GM18951 (cell line): Measurements from ENCODE around the gene METTL25B.

Experiments
- POLR2A ChIP-seq: IDR thresholded peaks from 4 replicates; pipeline ENCODE4 v1.6.1; 2011; ENCODE audit warnings: mild to moderate bottlenecking; ENCODE audit not compliant: insufficient read length, insufficient read depth; ENCODE audit errors: extremely low read depth
- in situ Hi-C: fragments of 300-500 bp; cut with MboI; formaldehyde crosslinking; loops from one replicate; pipeline ENCODE4 v1.12.0; 2022; ENCODE audit warnings: low sequenced_read_pairs, mixed read lengths, inconsistent platforms; ENCODE audit not compliant: unreplicated experiment

METTL25B gene

DNA sequence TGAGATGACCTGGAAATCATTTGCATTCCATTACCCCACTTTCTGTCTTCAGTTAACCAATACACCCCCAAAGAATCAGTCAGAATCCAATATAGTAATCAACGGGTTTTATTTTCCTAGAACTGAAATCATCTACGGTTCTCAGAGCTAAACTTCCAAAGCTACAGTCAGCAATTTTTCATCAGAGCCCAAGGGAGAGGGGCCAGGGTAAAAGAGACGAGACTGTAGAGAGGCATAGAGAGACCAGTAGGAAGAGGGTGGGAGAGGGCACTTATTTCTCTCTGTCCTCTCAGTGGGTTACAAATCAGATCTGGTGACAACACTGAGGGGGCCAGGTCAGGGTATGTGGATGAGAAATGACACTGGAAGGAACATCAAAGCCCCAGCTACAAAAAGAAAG lies 13.7 kb downstream of the METTL25B start:
- no peak for TF ChIP-seq POLR2A
- in situ Hi-C loops = no loop called here

GRCh38 chr1:156742801-156743200 lies 14.5 kb downstream of the METTL25B start:
- no peak for TF ChIP-seq POLR2A

GRCh38 chr1:156743367-156744302 lies 15.4 kb downstream of the METTL25B start:
- in situ Hi-C loops = no loop called here
- no peak for TF ChIP-seq POLR2A

More at GRCh38 chr1:156742801-156743200, 14.5 kb downstream of the METTL25B start:
- in situ Hi-C loops = no loop called here

- in situ Hi-C loops = no loop called here
- TF ChIP-seq POLR2A = no peak
Observed at GRCh38 chr1:156744344-156744743, 16.1 kb downstream of the METTL25B start.

GRCh38 chr1:156744786-156745419 lies 16.6 kb downstream of the METTL25B start:
- in situ Hi-C loops = no loop called here
- no peak for TF ChIP-seq POLR2A

- in situ Hi-C loops = no loop called here
- no peak for TF ChIP-seq POLR2A
Observed at GRCh38 chr1:156745881-156746280, 17.6 kb downstream of the METTL25B start.

GRCh38 chr1:156746406-156746727 lies 18.1 kb downstream of the METTL25B start:
- in situ Hi-C loops = no loop called here
- TF ChIP-seq POLR2A = no peak

DNA sequence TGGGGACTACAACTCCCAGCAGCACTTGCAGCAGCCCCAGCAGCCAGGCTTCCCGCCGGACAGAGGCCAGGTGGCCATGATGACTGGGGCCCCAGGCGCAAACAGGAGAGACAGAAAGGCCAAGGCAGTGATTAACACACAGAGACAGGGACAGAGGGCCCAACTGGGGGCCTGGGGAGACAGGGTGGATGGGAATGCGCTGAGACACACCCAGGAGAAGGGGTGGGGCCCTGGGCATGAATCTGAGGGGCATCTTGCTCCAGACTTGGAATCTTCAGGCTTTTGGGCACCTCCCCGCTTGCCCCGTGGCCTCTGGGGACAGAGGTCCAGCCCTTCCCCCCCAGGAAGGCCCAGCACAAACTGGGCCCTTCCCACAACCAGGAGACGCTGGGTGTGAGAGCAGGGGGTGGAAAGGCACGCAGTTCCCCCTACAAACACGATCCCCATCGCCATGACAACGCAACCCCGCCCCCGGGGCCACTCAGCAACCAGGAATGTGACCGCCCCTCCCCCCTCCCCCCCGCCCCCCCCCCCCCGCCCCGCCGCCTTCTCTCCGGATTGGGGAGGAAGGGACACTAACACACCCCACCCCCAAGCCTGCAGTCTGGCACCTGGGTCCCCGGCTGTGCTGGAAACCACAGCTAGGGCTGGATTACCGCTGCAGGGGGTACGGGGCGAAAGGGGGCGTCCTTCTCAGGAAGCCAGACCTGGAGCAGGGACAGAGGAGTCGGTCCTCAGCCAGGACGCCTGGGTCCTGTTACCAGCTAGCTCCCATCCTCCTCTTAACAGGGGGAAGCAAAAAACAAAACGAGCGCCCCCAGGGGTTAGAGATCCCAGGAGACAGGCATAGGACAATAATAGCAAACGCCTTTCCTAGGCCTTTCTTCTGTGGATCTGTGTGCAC lies 18.7 kb downstream of the METTL25B start:
- in situ Hi-C loops = no loop called here
- TF ChIP-seq POLR2A = peak; percentile 7

- in situ Hi-C loops = no loop called here
- TF ChIP-seq POLR2A = no peak
Observed at GRCh38 chr1:156747742-156748669, 19.7 kb downstream of the METTL25B start.

- TF ChIP-seq POLR2A = peak; percentile 60
- in situ Hi-C loops = no loop called here
Observed at GRCh38 chr1:156748670-156749418, 20.6 kb downstream of the METTL25B start.

- in situ Hi-C loops = no loop called here
Observed at GRCh38 chr1:156749419-156750118, 21.3 kb downstream of the METTL25B start.

More at GRCh38 chr1:156749419-156750118, 21.3 kb downstream of the METTL25B start:
- no peak for TF ChIP-seq POLR2A
